GM23248 (cell line): ENCODE results near the gene CD80.

Source experiments
- EZH2 ChIP-seq: fragments of 200-600 bp; sonication (generic); IDR thresholded peaks from 2 replicates; pipeline ENCODE4 v1.6.1; 2018; ENCODE audit warnings: antibody characterized with exemption, mild to moderate bottlenecking; ENCODE audit not compliant: insufficient read depth, poor library complexity, severe bottlenecking
- EZH2phosphoT487 ChIP-seq: fragments of 200-600 bp; sonication (generic); IDR thresholded peaks from 2 replicates; pipeline ENCODE4 v1.6.1; 2018; ENCODE audit warnings: antibody characterized with exemption, moderate library complexity, mild to moderate bottlenecking, low read depth; ENCODE audit not compliant: insufficient read depth

- TF ChIP-seq EZH2phosphoT487 = no peak
- TF ChIP-seq EZH2 = no peak
These were observed 36.4 kb upstream of the CD80 start for GRCh38 chr3:119595639-119596334.
